ENCODE measurements around the gene INSYN2A.

INSYN2A gene

DNA sequence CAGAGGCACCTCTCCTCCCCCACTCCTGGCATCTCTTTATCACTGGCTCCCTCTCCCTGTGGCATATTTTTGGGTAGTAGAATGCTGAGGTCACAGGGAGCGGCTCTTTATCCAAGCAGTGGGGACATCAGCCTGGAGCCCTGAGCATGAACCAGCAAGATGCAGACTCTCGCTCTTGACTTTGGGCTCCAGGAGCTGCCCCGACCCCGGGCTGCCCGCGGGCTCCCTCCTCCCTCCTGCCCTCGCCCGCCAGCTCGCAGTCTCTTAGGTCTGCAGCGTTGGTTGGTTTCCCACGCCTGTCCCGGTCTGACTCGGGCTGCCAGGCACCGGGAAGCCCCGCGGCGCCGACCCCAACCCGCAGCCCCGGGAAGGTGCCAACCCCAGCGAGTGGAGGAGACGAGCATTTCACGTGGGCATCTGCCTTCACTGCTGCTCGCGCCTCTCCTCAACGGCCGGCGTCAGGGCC is 1.3 kb downstream of the INSYN2A start:
- DNase-seq (ENCODE audit: low spot score): no peak

DNA sequence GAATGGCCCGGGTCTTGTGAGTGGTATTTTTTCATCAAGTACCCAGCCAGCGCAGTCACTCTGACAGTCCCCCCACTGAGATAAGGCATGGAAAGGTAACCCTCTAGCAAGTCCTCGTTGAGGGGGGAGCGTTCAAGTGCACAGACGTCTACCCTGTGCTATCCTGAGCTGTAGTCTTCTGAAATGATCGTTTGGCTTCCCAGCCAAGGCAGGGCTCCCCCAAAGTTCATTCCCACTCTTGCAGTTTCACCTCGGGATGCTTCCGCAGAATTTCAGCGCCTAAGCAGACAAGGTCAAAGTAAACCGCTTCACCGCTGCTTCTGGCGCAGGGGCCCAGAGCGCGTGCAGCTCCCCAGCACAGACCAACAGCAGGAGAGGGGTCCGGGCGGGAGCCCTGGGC is 1.8 kb downstream of the INSYN2A start:
- no peak for DNase-seq (ENCODE audit: low spot score)

DNA sequence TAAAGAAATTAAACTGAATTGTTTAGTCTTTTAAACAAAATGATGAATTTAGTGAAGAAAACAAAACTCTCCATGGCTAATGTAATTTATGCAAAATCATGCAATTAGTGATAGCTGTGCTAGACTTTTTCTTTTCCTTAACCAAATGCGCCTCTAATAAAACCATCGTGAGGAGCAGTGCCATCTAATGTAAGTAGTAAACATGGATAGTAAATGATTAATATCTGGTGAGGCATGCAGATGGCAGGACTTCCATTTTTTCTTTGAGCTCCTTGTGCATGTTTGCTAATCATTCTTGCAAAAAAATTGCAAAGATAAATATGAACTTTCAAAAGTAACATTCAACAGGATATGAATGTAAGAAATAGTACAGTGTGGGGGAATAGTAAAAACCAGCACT is 2.3 kb downstream of the INSYN2A start:
- DNase-seq (ENCODE audit: low spot score): no peak

DNA sequence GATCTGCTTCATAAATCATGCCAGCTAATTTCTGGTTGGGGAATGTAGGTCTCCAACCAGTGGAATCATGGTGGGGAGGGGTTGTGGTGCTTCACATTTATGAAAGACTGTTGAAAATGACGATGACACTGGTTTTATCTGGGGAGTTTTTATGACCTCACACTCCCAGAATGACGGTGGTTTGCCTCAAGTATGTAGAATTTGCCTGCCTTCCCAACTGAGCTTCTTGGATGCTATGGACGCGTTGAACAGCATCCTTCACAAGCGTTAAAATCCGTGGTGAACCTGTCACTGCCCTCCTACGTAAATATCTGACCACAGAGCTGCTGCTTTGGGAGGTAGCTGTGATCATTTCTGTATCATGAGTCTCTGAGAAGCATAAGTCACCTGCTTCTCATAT is 3.3 kb downstream of the INSYN2A start:
- DNase-seq (ENCODE audit: low spot score): no peak

DNA sequence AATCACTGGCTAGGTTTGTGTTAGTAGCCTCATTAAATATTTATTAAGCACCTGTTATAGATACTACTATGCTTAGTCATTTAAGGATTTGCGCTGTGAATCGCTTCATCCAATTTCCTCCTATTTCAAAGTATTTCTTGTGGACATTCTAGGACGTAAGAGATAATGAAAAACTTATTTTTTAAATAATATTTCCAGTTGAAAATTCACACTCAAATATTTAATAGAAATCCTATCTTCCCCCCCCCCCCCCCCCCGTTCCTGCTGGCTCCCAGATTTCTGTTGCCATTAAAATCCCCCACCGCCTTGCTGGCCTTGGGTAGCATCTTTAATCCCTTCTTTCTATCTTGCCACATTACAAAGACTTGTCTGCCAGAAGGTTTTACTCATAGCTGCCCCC is 6.0 kb downstream of the INSYN2A start:
- DNase-seq (ENCODE audit: low spot score): no peak

DNA sequence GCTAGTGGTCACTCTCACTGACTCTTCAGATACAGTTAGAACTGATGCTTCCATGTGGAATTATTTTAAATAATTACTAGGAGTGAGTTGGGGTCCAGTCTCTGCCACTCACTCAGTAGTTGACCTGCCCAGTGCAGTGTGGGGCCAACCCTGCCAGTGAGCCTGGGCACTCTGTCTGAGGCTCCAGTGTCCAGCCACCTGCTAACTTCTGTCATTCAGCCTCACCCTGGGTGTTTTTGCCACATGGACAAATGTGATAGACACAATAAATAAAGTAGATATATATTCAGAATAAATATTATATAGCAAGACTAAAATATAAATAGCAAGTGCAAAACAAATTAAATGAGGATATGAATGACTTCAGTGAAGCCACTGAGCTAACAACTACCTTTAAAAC is 7.2 kb downstream of the INSYN2A start:
- no peak for DNase-seq (ENCODE audit: low spot score)

DNA sequence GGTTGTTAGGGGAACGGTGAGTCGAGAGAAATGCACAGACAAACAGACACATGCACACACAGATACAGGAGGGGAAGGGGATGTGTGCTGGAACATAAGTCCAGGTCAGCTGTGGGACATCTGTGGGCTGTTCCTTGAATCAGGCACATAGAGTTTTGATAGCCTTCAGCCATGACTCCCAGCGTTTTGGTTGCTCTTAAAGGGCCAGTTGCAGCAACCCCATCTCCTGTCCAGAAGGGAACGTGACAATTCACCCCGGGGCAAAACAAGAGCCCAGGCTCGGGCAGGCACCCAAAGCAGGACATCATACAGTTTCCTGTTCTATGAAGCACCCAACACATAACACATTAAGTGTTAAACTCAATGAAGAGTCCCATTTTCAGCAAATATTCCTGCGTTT is 9.6 kb downstream of the INSYN2A start:
- DNase-seq (ENCODE audit: low spot score): no peak

DNA sequence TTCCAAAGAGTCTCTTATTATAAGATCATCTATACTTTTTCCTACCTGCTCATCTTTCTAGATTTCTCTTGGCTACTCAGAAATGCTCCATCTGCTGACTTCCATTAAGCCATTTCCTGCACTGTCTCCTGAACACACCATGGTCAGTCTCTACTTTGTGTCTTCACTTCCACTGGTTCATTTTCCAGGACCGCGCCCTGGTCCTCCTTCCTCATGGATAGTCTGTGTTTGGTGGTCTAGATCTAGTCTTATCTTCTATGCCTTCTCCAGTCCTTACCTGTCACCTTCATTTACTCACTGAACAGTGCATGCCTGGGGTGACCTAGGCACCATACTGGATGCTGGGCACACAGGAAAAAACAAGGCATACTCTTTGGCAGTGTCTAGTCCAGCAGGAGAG is 11.8 kb downstream of the INSYN2A start:
- no peak for DNase-seq (ENCODE audit: low spot score)

DNA sequence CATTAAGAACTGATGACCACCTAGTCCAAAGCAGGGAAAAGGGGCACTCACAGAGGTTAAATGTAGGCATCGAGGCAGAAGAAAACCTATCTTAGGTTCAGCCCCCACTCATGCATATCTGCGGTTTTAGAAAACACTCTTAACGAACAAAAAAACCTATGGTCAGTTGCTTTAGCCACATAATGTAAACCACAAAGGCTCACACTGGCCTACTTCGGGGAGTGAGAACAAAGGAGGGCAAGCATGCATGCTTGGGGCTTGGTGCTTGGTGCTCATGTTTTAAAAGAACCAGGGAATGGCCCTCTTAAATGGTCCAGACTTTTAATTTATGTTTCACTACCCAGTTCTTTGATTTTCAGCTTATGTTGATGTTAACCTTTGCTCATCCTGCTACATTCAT is 14.2 kb downstream of the INSYN2A start:
- DNase-seq (ENCODE audit: low spot score): no peak

DNA sequence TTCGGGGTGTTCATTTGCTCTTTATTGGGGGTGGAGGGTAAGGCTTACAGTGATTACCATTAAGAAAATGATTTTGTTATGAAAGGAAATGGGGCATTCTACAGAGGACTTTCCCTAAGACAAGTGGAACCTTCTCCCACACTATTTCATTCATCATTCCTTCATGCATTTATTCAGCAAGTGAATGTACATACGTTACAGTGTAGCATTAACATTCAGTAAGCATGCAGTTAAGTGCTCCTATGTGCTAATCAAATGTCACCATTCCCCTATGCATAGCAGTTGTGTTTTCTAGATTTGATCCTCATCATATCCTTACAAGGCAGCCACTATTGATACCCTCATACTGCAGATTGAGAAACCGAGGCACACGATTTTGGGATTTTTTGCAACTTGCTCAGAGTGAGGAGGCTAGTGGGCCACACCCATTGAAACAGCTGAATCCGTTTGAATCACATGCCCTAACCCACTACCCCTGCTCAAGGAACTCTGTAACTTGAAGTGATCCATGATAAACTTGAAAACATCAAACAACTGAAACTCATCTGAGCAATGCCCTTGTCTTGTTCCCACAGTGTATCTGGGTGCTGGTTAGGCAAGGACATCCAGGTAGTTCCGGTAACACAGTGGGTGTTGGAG is 16.7 kb downstream of the INSYN2A start:
- DNase-seq (ENCODE audit: low spot score): no peak

DNA sequence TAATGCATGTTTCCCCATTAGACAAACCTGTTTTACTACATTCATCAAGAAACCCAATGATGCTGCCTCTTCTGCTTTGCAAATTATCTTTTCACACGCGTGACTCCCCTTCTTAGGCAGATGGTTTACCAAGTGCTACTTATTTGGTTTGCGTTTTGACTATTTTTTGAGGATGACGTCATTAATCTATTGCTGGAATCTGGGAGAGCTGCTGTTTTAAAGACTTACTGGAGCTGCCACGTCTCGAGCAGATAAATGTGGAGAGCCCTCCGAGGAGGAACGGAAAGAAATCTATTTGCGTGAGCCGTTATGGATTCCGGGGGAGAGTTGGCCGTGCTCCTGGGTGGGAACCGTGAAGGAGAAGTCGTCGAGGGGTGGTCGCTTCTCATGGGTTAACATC is 19.7 kb downstream of the INSYN2A start:
- no peak for DNase-seq (ENCODE audit: low spot score)

DNA sequence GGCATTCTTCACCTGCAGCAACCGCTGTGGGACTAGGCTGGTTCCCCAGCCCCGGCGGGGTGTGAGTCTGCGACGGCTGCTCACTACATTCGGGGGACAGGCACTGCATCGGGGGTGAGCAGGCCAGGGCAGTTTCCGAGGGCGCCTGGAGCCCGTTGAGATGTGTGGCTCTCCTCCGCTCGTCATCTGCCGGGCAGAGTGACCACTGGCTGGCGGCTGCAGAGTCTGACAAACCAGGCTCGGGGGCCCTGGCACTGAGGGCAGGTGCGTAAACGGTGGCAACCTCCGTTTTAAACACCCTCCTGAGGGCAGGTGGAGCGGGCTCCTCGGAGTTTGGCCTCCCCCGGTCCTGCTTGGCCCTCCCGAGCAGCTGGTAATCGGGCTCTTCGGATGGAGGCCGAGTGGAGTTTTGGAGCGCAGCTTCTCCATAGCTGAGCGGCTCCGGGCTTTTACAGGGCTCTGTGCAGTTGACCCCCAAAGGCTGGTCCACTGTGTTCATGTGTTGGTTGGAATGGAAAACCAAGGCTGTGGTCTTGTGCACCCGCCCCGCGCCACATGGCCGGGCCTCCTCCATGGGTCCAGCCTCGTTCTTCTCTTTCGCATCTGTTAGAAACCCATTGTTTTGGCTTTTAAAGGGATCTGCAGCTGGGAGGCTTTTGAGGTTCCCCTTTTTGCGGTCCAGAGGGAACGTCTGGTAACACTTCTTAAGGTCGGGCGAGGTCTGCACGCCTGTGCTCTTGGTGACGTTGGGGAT is 20.9 kb downstream of the INSYN2A start:
- DNase-seq (ENCODE audit: low spot score): no peak

DNA sequence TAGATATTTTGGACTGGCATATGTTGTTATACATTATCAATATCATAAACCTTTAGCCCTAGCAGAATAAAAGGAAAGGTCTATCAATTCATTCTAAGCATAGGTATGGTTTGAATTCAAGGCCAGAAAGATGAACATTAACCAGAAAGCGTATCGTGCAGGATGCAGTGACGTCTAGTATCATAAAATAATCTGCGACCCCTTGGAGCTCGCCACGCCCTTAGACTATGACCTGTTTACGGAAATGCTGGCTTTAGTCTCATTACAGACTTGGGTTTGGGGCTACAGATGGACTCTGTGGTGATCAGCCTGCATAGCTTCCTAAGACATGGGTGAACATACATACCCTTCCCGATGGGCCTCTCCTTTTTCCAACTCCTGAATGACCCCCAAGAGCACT is 21.5 kb downstream of the INSYN2A start:
- no peak for DNase-seq (ENCODE audit: low spot score)

DNA sequence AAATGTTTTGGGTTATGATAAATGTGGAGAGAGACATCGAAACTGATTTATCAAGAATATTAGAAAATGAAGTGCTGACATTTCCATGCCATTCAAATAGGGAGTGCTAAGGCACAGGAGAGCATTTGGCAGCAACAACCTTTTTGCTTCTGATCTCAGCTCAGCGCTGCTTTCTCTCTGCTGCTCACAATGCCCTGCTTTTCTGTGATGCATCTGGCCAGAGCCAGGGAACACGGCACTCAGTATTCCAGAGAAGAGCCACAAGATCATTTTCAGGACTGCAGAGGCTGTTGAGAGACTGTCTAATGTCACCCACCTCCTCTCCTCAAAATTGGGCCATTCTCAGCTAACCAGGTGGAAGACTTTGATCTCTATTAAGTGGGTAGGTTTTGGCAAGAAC is 28.1 kb downstream of the INSYN2A start:
- peak; percentile 9 for DNase-seq (ENCODE audit: low spot score)

DNA sequence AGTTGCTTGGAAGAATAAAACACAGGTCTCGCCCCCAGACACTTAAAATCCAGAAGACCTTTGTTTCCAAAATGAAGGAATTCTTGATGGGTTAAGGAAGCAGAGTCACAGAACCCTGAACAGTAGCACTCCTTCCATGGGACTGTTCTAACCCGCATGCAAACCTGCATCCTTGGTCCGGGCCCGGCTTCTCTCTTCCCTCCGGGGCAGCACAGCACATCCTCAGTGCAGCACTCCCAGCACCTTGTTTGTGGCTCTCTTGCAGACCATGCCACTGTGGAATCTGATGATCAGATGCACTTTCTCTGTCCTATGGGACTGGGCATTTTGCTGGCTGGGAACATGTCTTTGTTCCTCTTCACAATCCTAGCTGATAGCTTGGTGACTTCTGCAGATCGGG is 33.5 kb downstream of the INSYN2A start:
- DNase-seq (ENCODE audit: low spot score): no peak

DNA sequence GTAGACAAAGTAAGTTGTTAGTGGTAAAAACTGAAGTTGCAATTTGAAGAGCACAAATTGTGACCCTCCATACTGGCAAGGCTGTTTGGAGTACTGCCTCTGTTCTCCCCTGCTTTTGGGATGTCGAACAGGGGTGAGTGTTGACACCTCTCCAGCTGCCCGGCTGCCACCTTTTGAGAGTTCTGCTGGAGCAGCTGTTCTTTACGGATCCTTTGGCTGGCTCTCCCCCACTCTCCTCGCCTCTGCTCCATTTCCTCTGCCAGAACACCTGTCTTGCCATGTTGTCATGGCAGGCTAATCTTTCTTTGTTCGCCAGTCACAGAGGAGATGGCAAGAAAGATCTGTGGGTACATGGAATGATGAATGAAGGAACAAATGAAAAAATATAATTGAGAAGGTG is 34.9 kb downstream of the INSYN2A start:
- DNase-seq (ENCODE audit: low spot score): no peak

DNA sequence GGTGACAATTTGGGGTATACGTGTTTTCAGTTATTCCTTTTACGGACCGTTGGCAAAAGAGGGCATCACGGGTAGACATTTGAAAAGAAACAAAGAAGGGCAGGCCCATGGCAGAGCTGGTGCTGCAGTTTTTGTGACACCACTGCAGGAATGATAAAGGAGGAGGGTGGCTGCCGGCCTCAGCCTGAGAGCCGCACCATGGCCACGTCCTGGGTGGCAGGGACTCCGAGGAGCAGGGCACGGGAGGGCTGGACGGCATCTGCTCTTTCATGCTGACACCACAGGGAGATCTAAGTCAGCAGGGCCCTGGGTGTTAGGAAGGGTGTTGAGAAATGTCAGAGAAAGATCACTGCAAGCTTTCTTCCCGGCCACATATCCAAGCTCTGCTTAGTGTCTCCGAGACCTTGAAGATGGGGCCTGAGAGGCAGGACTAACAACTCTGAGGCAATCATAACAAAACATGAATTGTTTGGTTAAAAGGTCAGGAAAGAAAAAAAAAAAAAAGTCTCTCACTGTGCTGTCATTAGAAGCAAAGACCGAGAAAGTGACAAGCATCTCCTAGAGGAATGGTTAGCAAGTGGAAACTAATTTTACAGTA is 36.6 kb downstream of the INSYN2A start:
- DNase-seq (ENCODE audit: low spot score): no peak

DNA sequence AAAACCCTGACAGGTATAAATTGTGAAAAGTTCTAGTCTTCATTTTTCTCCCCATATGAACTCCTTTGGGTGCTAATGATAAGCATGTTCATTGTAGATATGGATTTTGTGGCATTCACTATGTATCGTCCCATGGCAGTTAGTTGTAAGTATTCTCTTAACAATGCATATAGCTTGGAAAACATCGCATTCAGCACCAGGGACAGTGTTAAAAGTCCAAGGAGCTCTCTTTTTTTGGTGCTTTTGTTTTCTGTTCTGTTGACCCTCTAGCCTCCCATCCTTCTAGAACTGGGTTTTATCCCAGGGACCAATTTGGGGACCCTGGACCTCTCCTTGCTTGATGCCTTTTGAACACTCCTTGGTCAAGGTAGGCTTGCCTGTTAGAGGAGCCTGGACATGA is 37.7 kb downstream of the INSYN2A start:
- no peak for DNase-seq (ENCODE audit: low spot score)

DNA sequence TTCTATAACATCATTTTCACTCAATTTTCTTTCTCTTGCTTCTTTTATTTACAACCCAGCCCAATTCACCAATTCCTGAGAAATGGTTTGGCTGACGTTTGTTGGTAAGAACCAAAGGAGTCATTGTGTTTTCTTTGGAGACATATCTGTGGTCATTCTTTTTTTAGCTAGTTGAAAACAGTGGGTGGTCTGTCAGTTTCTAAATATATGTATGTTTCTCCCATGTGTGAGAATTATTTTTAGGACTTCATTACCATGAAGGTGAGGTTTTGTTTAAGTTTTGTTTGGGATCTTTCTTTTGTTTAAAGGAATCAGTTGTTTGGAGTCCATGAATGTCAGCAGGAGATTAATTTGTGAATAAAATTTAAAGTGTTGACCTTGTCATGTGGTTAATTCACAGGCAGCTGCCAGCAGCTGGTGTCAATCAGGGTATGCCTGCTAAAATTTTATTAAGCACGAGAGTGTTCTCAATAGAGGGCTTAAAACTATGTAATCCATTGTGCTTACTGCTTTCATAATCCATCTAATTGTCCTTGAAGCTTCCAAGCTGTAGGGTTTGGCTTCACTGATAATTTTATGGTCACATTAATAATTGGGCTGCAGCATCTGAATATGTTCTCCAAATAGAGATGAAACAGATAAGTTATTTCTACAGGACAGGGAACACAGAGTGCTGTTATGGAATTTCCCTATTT is 38.7 kb downstream of the INSYN2A start:
- DNase-seq (ENCODE audit: low spot score): no peak

DNA sequence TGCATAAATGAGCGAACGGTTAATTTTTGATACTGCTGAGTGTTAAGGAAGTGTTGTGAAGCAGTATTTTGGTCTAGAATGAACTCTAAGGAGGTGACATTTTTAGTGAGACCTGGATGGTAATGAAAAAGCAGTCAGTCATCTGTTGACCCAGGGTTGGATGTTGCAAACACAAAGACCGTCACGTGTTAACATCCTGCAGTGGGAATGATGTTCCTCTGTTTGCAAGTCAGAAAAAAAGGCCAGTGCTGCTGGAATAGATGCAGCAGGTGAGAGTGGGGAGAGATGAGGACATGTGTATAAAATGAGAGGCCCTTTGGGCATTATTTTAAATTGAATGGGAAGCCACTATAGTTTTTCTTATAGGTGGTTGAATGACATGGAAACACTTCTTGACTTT is 39.3 kb downstream of the INSYN2A start:
- DNase-seq (ENCODE audit: low spot score): no peak

DNA sequence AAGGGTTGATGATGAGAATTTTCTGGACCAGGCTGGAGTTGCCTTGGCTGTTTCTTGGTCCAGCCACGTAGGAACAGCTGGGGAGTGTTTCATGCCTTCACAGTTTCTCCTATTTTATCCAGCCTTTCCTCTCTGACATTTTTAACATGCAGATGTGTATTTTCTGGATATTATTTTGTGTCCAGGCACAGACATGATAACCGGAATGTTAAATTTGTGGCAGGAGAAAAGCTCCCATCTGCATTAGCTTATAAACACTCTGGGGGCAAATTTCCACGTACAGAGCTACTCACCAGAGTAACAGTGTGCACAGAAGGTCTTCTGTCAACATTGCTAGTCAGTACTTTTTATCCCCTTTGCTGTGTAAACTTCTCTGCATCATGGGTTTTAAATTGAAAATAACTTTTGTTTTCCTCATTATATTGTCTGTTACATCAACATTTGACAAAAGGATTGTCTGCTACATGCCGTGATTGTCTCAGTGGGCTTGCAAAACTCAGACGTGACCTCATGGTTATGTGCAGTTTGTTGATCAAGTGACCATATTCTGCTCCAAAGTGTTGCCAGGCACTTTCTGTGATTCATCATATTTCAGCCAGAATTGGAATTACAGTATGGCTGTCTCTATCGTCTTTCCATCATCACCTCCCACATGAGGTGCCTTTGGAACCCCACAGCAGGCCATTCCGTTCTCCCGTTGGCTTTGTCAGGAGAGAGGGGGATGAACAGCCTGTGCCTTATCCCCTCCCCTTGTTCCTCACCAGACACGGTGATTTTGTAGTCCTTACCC is 41.4 kb downstream of the INSYN2A start:
- DNase-seq (ENCODE audit: low spot score): no peak

DNA sequence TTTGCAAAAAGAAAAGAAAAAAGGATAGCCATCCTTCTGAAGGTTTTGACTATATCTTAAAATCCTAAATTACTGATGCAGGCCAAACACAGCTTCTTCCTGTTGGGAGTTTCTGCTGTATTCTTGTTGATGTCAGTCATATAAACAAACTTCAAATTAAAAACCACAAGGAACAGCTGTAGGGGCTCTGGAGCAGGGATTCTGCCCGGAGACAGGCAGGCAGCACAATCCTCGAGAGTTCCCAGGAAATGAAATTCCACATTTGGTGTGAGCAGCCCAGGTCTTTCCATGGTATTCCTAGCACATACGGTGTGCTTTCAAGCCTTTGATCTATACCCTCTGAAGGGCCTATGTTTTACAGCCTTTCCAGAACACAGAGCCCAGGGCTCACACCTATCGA is 43.2 kb downstream of the INSYN2A start:
- DNase-seq (ENCODE audit: low spot score): no peak

Measured in cerebellar cortex (tissue), 1 donor.